Lower leg skin (tissue), 3 donors: ENCODE data around the gene SNAPC1.

Experiments used
- CTCF ChIP-seq, 3 donors: fragments of 450-650 bp; IDR thresholded peaks; one replicate each; pipeline ENCODE4 v1.5.1; 2016; ENCODE audit warnings: antibody characterized with exemption in 3 of 3, mild to moderate bottlenecking in 3 of 3, moderate library complexity in 2 of 3
- POLR2A ChIP-seq, 2 donors: fragments of 450-650 bp; IDR thresholded peaks; one replicate each; pipeline ENCODE4 v1.6.1; 2016 to 2017; ENCODE audit warnings: antibody characterized with exemption in 2 of 2, mild to moderate bottlenecking in 1 of 2, moderate library complexity in 1 of 2

DNA sequence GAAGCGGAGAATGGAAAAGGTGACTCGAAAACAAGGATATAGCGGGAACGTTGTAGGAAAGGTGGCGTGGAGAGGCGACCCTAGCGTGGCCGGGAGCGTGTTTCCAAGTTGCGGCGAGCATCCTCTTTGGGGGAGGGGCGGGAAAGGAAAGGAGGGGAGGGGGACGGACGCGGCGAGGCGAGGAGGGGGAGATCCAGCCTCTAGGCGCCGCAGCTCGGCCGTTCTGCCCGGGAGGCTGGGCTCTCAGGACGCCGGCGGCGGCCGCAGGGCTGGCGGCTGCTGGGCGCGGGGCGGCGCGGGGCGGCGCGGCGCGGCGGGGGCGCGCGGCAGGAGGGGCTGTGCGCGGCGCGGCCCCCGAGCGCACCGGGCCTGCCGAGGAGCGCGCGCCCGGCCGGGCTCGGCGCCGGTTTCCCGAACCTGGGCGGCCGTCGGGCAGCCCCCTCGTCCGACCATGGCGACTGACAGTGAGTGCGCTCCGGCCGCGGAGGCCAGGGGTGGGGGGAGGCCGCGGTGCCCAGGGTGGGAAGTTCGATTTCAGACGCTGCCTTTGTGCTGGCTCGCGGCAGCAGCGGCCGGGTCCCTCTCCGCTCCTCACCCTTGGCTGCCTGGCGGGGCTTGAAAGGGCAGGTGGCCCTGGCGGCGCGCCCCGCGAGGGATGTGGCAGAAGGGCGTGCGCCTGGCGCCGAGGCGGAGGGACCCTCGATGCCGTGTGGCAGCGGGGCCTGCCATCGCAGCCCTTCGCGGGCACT lies 50.3 kb downstream of the SNAPC1 start, which contains the start of gene SYT16:
- TF ChIP-seq CTCF (IDR thresholded peaks at IDR 0.05) (no peak), POLR2A (IDR thresholded peaks at IDR 0.05) (no peak)
